Measurements from ENCODE around the gene MED10.

- TF ChIP-seq POLR2A (IDR thresholded peaks at IDR 0.05) (no peak), POLR2AphosphoS5 (IDR thresholded peaks at IDR 0.05) (no peak), CTCF (IDR thresholded peaks at IDR 0.05) (no peak), EP300 (IDR thresholded peaks at IDR 0.05) (no peak)
Measured at GRCh38 chr5:6379246-6379645, 899 bp upstream of the MED10 start.
